HepG2 (cell line): ENCODE results near the gene CMTM1. TPM values are rescaled to one million over a fixed set of nuclear protein-coding genes. Genes with fewer than 3 reads are reported as not detected.

ENCODE experiments used
- NKX3-1 ChIP-seq: sonication (generic); formaldehyde crosslinking; IDR thresholded peaks from 2 replicates; pipeline ENCODE4 v1.5.0; 2020; ENCODE audit warnings: missing genetic modification reagents
- ZNF264 ChIP-seq: sonication (generic); formaldehyde crosslinking; IDR thresholded peaks from 2 replicates; pipeline ENCODE4 v1.4.0; 2020; ENCODE audit warnings: missing genetic modification reagents
- ZNF44 ChIP-seq: sonication (generic); formaldehyde crosslinking; IDR thresholded peaks from 2 replicates; pipeline ENCODE4 v1.5.1; 2020; ENCODE audit warnings: mild to moderate bottlenecking, missing genetic modification reagents
- polyA plus RNA-seq, 8 experiments: library from polyadenylated mRNA; depleted of rRNA in 3 of 8; stranded (reverse) in 7 of 8; unstranded in 1 of 8; fragments of >200 nt; fragmentation: Illumina TruSeq in 4 of 8; extraction: Trizol in 4 of 8; gene quantifications; 2 replicates each; pipeline versions ENCODE4 v1.2.1 to v1.2.3, GENCODE V29; 2011 to 2016; ENCODE audit warnings: low read depth in 4 of 8, missing spikeins in 1 of 8, mixed read lengths in 1 of 8; ENCODE audit not compliant: insufficient read depth in 1 of 8
- total RNA-seq, 5 experiments: library from RNA; depleted of rRNA; stranded (reverse); fragments of >200 nt; fragmentation: Illumina TruSeq; extraction: Trizol; gene quantifications; 2 replicates each; pipeline ENCODE4 v1.2.3, GENCODE V29; 2016; ENCODE audit warnings: low read depth in 1 of 5
- TF ChIP-seq, protein P1 (sequence below), 2 experiments: sonication (generic) in 1 of 2; formaldehyde crosslinking in 1 of 2; IDR thresholded peaks; 2 replicates each; pipeline versions ENCODE4 v1.6.1 to v1.9.0; 2014 to 2022; ENCODE audit warnings: antibody characterized with exemption in 1 of 2, borderline replicate concordance in 1 of 2, inconsistent platforms in 1 of 2, low read depth in 1 of 2, missing genetic modification reagents in 1 of 2
- TF ChIP-seq, protein P2 (sequence below): IDR thresholded peaks from 2 replicates; pipeline ENCODE4 v1.6.1; 2016
- TF ChIP-seq, protein P3 (sequence below): sonication (generic); formaldehyde crosslinking; IDR thresholded peaks from 2 replicates; pipeline ENCODE4 v1.5.1; 2020; ENCODE audit warnings: mild to moderate bottlenecking, missing genetic modification reagents, moderate library complexity
- TF ChIP-seq, protein P4 (sequence below): sonication (generic); formaldehyde crosslinking; IDR thresholded peaks from 2 replicates; pipeline ENCODE4 v1.8.0; 2022; ENCODE audit warnings: mild to moderate bottlenecking, missing genetic modification reagents

Gene CMTM1
- total and polyA plus RNA-seq, 2 of the 13 experiments (the other 11 are each of a cell fraction or from before 2014, with no cell fraction given) = 1.7 to 2.9 TPM

DNA sequence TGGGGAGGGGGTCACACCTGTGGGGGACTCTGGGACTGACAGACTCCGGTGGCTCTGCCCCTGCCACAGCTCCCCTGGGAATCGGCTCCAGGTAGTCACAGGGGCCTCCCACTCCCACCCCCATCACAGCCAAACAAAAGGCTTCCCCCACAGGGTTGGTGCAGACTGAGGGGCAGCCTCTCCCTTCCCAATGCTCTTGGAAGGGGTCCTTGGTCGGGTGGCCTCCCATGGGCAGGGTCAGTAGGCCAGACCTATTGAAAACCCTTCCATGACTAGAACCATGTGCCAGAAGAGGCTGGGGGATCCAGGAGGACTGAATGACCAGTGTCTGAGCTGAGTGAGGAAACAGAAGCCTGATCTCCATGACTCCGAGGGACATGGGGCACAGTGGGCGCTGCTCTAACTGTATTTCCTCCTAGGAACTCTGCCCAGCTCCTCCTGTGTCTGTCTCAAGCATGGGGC is 45.0 kb upstream of the CMTM1 start (continued):
- TF ChIP-seq, protein P1, sequence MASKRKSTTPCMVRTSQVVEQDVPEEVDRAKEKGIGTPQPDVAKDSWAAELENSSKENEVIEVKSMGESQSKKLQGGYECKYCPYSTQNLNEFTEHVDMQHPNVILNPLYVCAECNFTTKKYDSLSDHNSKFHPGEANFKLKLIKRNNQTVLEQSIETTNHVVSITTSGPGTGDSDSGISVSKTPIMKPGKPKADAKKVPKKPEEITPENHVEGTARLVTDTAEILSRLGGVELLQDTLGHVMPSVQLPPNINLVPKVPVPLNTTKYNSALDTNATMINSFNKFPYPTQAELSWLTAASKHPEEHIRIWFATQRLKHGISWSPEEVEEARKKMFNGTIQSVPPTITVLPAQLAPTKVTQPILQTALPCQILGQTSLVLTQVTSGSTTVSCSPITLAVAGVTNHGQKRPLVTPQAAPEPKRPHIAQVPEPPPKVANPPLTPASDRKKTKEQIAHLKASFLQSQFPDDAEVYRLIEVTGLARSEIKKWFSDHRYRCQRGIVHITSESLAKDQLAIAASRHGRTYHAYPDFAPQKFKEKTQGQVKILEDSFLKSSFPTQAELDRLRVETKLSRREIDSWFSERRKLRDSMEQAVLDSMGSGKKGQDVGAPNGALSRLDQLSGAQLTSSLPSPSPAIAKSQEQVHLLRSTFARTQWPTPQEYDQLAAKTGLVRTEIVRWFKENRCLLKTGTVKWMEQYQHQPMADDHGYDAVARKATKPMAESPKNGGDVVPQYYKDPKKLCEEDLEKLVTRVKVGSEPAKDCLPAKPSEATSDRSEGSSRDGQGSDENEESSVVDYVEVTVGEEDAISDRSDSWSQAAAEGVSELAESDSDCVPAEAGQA (IDR thresholded peaks at IDR 0.05; ENCODE audit: low read depth) = no peak
- TF ChIP-seq, protein P1 (CRISPR knock-in tag; IDR thresholded peaks at IDR 0.05; ENCODE audit: borderline replicate concordance) = no peak
- TF ChIP-seq ZNF44 (CRISPR knock-in tag) = no peak
- no peak for TF ChIP-seq ZNF264 (CRISPR knock-in tag)
- TF ChIP-seq, protein P2, sequence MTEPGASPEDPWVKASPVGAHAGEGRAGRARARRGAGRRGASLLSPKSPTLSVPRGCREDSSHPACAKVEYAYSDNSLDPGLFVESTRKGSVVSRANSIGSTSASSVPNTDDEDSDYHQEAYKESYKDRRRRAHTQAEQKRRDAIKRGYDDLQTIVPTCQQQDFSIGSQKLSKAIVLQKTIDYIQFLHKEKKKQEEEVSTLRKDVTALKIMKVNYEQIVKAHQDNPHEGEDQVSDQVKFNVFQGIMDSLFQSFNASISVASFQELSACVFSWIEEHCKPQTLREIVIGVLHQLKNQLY = no peak
- TF ChIP-seq, protein P3, sequence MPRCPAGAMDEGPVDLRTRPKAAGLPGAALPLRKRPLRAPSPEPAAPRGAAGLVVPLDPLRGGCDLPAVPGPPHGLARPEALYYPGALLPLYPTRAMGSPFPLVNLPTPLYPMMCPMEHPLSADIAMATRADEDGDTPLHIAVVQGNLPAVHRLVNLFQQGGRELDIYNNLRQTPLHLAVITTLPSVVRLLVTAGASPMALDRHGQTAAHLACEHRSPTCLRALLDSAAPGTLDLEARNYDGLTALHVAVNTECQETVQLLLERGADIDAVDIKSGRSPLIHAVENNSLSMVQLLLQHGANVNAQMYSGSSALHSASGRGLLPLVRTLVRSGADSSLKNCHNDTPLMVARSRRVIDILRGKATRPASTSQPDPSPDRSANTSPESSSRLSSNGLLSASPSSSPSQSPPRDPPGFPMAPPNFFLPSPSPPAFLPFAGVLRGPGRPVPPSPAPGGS = no peak
- TF ChIP-seq NKX3-1 = no peak
- TF ChIP-seq, protein P4, sequence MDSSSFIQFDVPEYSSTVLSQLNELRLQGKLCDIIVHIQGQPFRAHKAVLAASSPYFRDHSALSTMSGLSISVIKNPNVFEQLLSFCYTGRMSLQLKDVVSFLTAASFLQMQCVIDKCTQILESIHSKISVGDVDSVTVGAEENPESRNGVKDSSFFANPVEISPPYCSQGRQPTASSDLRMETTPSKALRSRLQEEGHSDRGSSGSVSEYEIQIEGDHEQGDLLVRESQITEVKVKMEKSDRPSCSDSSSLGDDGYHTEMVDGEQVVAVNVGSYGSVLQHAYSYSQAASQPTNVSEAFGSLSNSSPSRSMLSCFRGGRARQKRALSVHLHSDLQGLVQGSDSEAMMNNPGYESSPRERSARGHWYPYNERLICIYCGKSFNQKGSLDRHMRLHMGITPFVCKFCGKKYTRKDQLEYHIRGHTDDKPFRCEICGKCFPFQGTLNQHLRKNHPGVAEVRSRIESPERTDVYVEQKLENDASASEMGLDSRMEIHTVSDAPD (CRISPR knock-in tag) = no peak
